GM12878 (cell line): ENCODE measurements around the gene CD93. TPM values are rescaled to one million over a fixed set of nuclear protein-coding genes. Genes with fewer than 3 reads are reported as not detected.

Experiments used
- ATAC-seq: fragments of 200-7000 bp; cut with Tn5 transposase; 3 replicates; pipeline ENCODE4 v1.9.1; 2020; ENCODE audit warnings: mild to moderate bottlenecking, moderate library complexity
- BruUV-seq: library from RNA; stranded (reverse); fragments of 400-500 nt; replicated peaks from 2 replicates; lab custom pipeline; 2021; lab: Mats Ljungman, UMichigan
- CTCF ChIA-PET: fragments of 300-600 bp; sonication (Branson Sonifier 250); formaldehyde crosslinking; extraction: SDS; loops from one replicate; lab custom pipeline; 2021; ENCODE audit warnings: inconsistent platforms; lab: Yijun Ruan, JAX
- POLR2A ChIA-PET: fragments of 350-600 bp; formaldehyde crosslinking; extraction: SDS; loops from one replicate; lab custom pipeline; 2021; ENCODE audit warnings: inconsistent platforms; lab: Charles Lee
- RAD21 ChIA-PET: fragments of 300-600 bp; sonication (Branson Sonifier 250); formaldehyde crosslinking; loops from one replicate; lab custom pipeline; 2023; ENCODE audit warnings: antibody characterized with exemption; ENCODE audit not compliant: unreplicated experiment; lab: Charles Lee
- SMC1A ChIA-PET: fragments of 300-600 bp; sonication (Branson Sonifier 250); formaldehyde crosslinking; loops from one replicate; lab custom pipeline; 2023; ENCODE audit not compliant: unreplicated experiment, uncharacterized antibody; lab: Charles Lee
- DNase-seq: peaks from one replicate; pipeline ENCODE4 v3.0.0-alpha.2; 2011; ENCODE audit warnings: low read depth, low spot score
- FAIRE-seq: peaks from 3 replicates; lab custom pipeline; 2011; peaks lifted over from hg19 to GRCh38; lab: Jason Lieb, UNC
- H2AFZ ChIP-seq: 2 replicates; pipeline ENCODE4 v1.6.0; 2011; ENCODE audit warnings: low read depth, low read length, control low read depth; ENCODE audit not compliant: control insufficient read depth
- H3K27ac ChIP-seq: 2 replicates; pipeline ENCODE4 v1.5.1; 2011; ENCODE audit warnings: control low read depth; ENCODE audit not compliant: control insufficient read depth, insufficient read depth
- H3K27me3 ChIP-seq, 2 experiments: replicated peaks in 1 of 2; 2 replicates each; pipeline versions ENCODE4 v1.6.0 to v1.6.1; 2011; ENCODE audit warnings: low read length in 1 of 2; ENCODE audit not compliant: control insufficient read depth in 2 of 2, insufficient read depth in 2 of 2
- H3K36me3 ChIP-seq, 2 experiments: 2 replicates each; pipeline ENCODE4 v1.5.1; 2011; ENCODE audit warnings: low read length in 1 of 2; ENCODE audit not compliant: control insufficient read depth in 2 of 2, insufficient read depth in 2 of 2
- H3K4me1 ChIP-seq: 2 replicates; pipeline ENCODE4 v1.6.1; 2011; ENCODE audit warnings: mild to moderate bottlenecking, low read length, moderate library complexity, mixed read lengths; ENCODE audit not compliant: control insufficient read depth, insufficient read depth
- H3K4me2 ChIP-seq: 2 replicates; pipeline ENCODE4 v1.6.0; 2011; ENCODE audit warnings: control low read depth; ENCODE audit not compliant: control insufficient read depth, insufficient read depth
- H3K4me3 ChIP-seq: fragments of 200-600 bp; sonication (generic); 2 replicates; pipeline ENCODE4 v1.5.1; 2016
- H3K79me2 ChIP-seq: 2 replicates; pipeline ENCODE4 v1.6.0; 2011; ENCODE audit warnings: low read length; ENCODE audit not compliant: control insufficient read depth, insufficient read depth
- H3K9ac ChIP-seq: 2 replicates; pipeline ENCODE4 v1.8.0; 2011; ENCODE audit warnings: low read length, control low read depth, mixed read lengths; ENCODE audit not compliant: control insufficient read depth, insufficient read depth
- H3K9me3 ChIP-seq: replicated peaks from 3 replicates; pipeline ENCODE4 v1.5.1; 2011; ENCODE audit warnings: mild to moderate bottlenecking, low read length; ENCODE audit not compliant: control insufficient read depth, insufficient read depth
- H4K20me1 ChIP-seq: 2 replicates; pipeline ENCODE4 v1.6.0; 2011; ENCODE audit not compliant: control insufficient read depth, insufficient read depth
- GATAD2B ChIP-seq: fragments of 450-650 bp; conservative IDR thresholded peaks from 2 replicates; pipeline ENCODE4 v1.6.1; 2017; ENCODE audit warnings: low read depth, mild to moderate bottlenecking, moderate library complexity
- IKZF1 ChIP-seq: fragments of 450-650 bp; conservative IDR thresholded peaks from 2 replicates; pipeline ENCODE4 v1.6.1; 2017; ENCODE audit warnings: antibody characterized with exemption, mild to moderate bottlenecking
- LARP7 ChIP-seq: fragments of 450-650 bp; IDR thresholded peaks from 2 replicates; pipeline ENCODE4 v1.6.1; 2017; ENCODE audit warnings: mild to moderate bottlenecking
- NR2F1 ChIP-seq: fragments of 450-650 bp; conservative IDR thresholded peaks from 2 replicates; pipeline ENCODE4 v1.6.1; 2017; ENCODE audit warnings: mild to moderate bottlenecking
- SMC3 ChIP-seq: IDR thresholded peaks from 2 replicates; pipeline ENCODE4 v1.6.1; 2011; ENCODE audit warnings: low read length, improper control_type of control experiment, borderline replicate concordance
- SREBF2 ChIP-seq: IDR thresholded peaks from 2 replicates; pipeline ENCODE4 v1.6.1; 2012; ENCODE audit warnings: mild to moderate bottlenecking, low read length
- WGBS: methylation state at CpG from one replicate; pipeline ENCODE4 v1.1.6; 2016; ENCODE audit warnings: low lambda C conversion rate; ENCODE audit not compliant: insufficient replicate concordance, insufficient coverage; ENCODE audit errors: missing lambda C conversion rate; 5-methylcytosine and 5-hydroxymethylcytosine counted together
- in situ Hi-C: fragments of 300-500 bp; cut with MboI; formaldehyde crosslinking; loops from 9 replicates; pipeline ENCODE4 v1.14.3; 2018; ENCODE audit warnings: mixed read lengths
- intact Hi-C: fragments of 100-400 bp; cut with micrococcal nuclease; formaldehyde crosslinking; loops from one replicate; pipeline ENCODE4 v1.14.2; 2022; ENCODE audit not compliant: unreplicated experiment
- polyA plus RNA-seq, 11 experiments: library from polyadenylated mRNA; depleted of rRNA in 4 of 11; unstranded in 6 of 11; stranded (reverse) in 5 of 11; fragments of >200 nt; fragmentation: Nextera tagmentation in 4 of 11; fragmentation: Illumina TruSeq in 1 of 11; extraction: Ambion mirVana in 4 of 11; extraction: Trizol in 1 of 11; gene quantifications; 1 replicate in 1 of 11; 2 replicates in 10 of 11; pipeline versions ENCODE4 v1.2.1 to v1.2.3, GENCODE V29; 2011 to 2016; ENCODE audit warnings: inconsistent platforms in 2 of 11, missing spikeins in 2 of 11, low read depth in 1 of 11
- total RNA-seq, 4 experiments: library from RNA; depleted of rRNA in 3 of 4; stranded (reverse); fragments of >200 nt in 3 of 4; fragmentation: Illumina TruSeq in 1 of 4; extraction: Trizol in 1 of 4; gene quantifications; 2 replicates each; pipeline versions ENCODE4 v1.2.1 to v1.2.3, GENCODE V29; 2013 to 2021
- TF ChIP-seq, protein P1 (sequence below): IDR thresholded peaks from 2 replicates; pipeline ENCODE4 v1.6.1; 2011; ENCODE audit warnings: borderline replicate concordance, low read depth, mild to moderate bottlenecking, moderate library complexity, low read length; ENCODE audit not compliant: insufficient read depth, poor library complexity, severe bottlenecking
- TF ChIP-seq, protein P2 (sequence below): IDR thresholded peaks from 2 replicates; pipeline ENCODE4 v1.6.1; 2011; ENCODE audit warnings: low read depth, low read length, improper control_type of control experiment, borderline replicate concordance
- TF ChIP-seq, protein P3 (sequence below): fragments of 450-650 bp; IDR thresholded peaks from 2 replicates; pipeline ENCODE4 v1.6.1; 2018; ENCODE audit warnings: mild to moderate bottlenecking, low read depth, moderate library complexity; ENCODE audit not compliant: partially characterized antibody
- TF ChIP-seq, protein P4 (sequence below): fragments of 450-650 bp; IDR thresholded peaks from 2 replicates; pipeline ENCODE4 v1.6.1; 2017; ENCODE audit warnings: mild to moderate bottlenecking
- TF ChIP-seq, protein P5 (sequence below): fragments of 450-650 bp; IDR thresholded peaks from 2 replicates; pipeline ENCODE4 v1.6.1; 2018; ENCODE audit warnings: borderline replicate concordance, mild to moderate bottlenecking; ENCODE audit not compliant: partially characterized antibody
- TF ChIP-seq, protein P6 (sequence below): IDR thresholded peaks from 2 replicates; pipeline ENCODE4 v1.6.1; 2011; ENCODE audit warnings: borderline replicate concordance, low read depth, mild to moderate bottlenecking, moderate library complexity, mixed read lengths, low read length; ENCODE audit not compliant: insufficient read depth; ENCODE audit errors: extremely low read length

Gene CD93
- total and polyA plus RNA-seq, 10 of the 15 experiments (the other 5 are each of a cell fraction or from before 2014, with no cell fraction given) = 0.20 to 2.7 (median 0.92) TPM

DNA sequence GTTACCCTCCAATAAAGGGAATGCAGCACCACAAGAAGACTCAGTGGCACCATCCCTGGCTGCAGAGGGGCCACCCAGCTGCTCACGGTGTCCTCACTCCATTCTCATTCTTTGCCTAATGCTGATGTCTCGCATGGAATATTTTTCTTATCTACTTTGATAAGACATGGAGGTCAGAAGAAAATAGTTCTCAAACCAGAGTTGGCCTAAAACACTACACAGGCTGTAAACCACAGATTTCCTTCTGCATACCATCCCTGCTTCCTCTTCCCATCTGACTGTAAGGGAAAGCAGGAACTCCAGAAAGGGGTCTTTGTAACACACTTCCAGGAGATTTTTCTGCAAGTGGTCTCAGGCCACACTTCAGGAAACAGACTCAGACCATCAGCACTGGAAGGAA is 43.1 kb upstream of the CD93 start:
- intact Hi-C loops = no loop called here
- no peaks in the 10 kb centered on the region for H3K27me3 ChIP-seq
- ChIA-PET CTCF (no interaction called here), SMC1A (interaction anchor here (1.3 kb wide), 1 partner anchor 18 kb away, joined by 6 read pairs; no protein-coding TSS in a partner anchor), RAD21 (no interaction called here), POLR2A (no interaction called here)
- H4K20me1 ChIP-seq = no peaks in the 10 kb centered on the region
- no TSS peak for BruUV-seq
- H3K36me3 ChIP-seq = no peaks in the 10 kb centered on the region
- no peaks in the 10 kb centered on the region for H3K9me3 ChIP-seq
- H3K9ac ChIP-seq = no peak overlapping the region
- DNase-seq = no peak
- H3K4me3 ChIP-seq = no peak overlapping the region
- FAIRE-seq = no peak
- H2AFZ ChIP-seq = no peak overlapping the region
- 71% methylated on average over 2 of the region's 2 CpGs for WGBS
- H3K27ac ChIP-seq = no peak overlapping the region
- no peak for ATAC-seq
- in situ Hi-C loops = no loop called here
- peaks cover 14% of the 10 kb centered on the region for H3K4me1 ChIP-seq
- no peak overlapping the region for H3K4me2 ChIP-seq
- H3K79me2 ChIP-seq = no peaks in the 10 kb centered on the region
- no peak for TF ChIP-seq LARP7
- TF ChIP-seq NR2F1 = no peak
- TF ChIP-seq, protein P1, sequence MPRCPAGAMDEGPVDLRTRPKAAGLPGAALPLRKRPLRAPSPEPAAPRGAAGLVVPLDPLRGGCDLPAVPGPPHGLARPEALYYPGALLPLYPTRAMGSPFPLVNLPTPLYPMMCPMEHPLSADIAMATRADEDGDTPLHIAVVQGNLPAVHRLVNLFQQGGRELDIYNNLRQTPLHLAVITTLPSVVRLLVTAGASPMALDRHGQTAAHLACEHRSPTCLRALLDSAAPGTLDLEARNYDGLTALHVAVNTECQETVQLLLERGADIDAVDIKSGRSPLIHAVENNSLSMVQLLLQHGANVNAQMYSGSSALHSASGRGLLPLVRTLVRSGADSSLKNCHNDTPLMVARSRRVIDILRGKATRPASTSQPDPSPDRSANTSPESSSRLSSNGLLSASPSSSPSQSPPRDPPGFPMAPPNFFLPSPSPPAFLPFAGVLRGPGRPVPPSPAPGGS = no peak
- no peak for TF ChIP-seq SREBF2
- TF ChIP-seq, protein P2, sequence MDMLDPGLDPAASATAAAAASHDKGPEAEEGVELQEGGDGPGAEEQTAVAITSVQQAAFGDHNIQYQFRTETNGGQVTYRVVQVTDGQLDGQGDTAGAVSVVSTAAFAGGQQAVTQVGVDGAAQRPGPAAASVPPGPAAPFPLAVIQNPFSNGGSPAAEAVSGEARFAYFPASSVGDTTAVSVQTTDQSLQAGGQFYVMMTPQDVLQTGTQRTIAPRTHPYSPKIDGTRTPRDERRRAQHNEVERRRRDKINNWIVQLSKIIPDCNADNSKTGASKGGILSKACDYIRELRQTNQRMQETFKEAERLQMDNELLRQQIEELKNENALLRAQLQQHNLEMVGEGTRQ = no peak
- no peak for TF ChIP-seq IKZF1
- no peak for TF ChIP-seq GATAD2B
- TF ChIP-seq, protein P3, sequence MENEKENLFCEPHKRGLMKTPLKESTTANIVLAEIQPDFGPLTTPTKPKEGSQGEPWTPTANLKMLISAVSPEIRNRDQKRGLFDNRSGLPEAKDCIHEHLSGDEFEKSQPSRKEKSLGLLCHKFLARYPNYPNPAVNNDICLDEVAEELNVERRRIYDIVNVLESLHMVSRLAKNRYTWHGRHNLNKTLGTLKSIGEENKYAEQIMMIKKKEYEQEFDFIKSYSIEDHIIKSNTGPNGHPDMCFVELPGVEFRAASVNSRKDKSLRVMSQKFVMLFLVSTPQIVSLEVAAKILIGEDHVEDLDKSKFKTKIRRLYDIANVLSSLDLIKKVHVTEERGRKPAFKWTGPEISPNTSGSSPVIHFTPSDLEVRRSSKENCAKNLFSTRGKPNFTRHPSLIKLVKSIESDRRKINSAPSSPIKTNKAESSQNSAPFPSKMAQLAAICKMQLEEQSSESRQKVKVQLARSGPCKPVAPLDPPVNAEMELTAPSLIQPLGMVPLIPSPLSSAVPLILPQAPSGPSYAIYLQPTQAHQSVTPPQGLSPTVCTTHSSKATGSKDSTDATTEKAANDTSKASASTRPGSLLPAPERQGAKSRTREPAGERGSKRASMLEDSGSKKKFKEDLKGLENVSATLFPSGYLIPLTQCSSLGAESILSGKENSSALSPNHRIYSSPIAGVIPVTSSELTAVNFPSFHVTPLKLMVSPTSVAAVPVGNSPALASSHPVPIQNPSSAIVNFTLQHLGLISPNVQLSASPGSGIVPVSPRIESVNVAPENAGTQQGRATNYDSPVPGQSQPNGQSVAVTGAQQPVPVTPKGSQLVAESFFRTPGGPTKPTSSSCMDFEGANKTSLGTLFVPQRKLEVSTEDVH = no peak
- TF ChIP-seq, protein P4, sequence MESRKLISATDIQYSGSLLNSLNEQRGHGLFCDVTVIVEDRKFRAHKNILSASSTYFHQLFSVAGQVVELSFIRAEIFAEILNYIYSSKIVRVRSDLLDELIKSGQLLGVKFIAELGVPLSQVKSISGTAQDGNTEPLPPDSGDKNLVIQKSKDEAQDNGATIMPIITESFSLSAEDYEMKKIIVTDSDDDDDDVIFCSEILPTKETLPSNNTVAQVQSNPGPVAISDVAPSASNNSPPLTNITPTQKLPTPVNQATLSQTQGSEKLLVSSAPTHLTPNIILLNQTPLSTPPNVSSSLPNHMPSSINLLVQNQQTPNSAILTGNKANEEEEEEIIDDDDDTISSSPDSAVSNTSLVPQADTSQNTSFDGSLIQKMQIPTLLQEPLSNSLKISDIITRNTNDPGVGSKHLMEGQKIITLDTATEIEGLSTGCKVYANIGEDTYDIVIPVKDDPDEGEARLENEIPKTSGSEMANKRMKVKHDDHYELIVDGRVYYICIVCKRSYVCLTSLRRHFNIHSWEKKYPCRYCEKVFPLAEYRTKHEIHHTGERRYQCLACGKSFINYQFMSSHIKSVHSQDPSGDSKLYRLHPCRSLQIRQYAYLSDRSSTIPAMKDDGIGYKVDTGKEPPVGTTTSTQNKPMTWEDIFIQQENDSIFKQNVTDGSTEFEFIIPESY = no peak
- TF ChIP-seq, protein P5, sequence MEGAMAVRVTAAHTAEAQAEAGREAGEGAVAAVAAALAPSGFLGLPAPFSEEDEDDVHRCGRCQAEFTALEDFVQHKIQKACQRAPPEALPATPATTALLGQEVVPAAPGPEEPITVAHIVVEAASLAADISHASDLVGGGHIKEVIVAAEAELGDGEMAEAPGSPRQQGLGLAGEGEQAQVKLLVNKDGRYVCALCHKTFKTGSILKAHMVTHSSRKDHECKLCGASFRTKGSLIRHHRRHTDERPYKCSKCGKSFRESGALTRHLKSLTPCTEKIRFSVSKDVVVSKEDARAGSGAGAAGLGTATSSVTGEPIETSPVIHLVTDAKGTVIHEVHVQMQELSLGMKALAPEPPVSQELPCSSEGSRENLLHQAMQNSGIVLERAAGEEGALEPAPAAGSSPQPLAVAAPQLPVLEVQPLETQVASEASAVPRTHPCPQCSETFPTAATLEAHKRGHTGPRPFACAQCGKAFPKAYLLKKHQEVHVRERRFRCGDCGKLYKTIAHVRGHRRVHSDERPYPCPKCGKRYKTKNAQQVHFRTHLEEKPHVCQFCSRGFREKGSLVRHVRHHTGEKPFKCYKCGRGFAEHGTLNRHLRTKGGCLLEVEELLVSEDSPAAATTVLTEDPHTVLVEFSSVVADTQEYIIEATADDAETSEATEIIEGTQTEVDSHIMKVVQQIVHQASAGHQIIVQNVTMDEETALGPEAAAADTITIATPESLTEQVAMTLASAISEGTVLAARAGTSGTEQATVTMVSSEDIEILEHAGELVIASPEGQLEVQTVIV = no peak
- no peak for TF ChIP-seq SMC3
- TF ChIP-seq, protein P6, sequence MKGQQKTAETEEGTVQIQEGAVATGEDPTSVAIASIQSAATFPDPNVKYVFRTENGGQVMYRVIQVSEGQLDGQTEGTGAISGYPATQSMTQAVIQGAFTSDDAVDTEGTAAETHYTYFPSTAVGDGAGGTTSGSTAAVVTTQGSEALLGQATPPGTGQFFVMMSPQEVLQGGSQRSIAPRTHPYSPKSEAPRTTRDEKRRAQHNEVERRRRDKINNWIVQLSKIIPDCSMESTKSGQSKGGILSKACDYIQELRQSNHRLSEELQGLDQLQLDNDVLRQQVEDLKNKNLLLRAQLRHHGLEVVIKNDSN = no peak
